ENCODE results near the gene AFF4. TPM values are rescaled to one million over a fixed set of nuclear protein-coding genes. Genes with fewer than 3 reads are reported as not detected.
A peak's percentile ranks its signal among the peaks of the same experiment; 100 is the strongest.

AFF4 gene
- total and polyA plus RNA-seq, 2 of the 4 experiments (the other 2 are of a cell fraction): 27.3 to 57.2 TPM

GRCh38 chr5:132827943-132828673 lies 135.3 kb downstream of the AFF4 start:
- H3K4ac ChIP-seq (ENCODE audit: low read depth, low read length): no peak overlapping the region
- no peak overlapping the region for H2AFZ ChIP-seq (replicated peaks; ENCODE audit: low read length, poor library complexity)
- H3K9me3 ChIP-seq (ENCODE audit: control insufficient read depth, insufficient read depth, low read length): no peaks in the 10 kb centered on the region
- no peak overlapping the region for H2BK20ac ChIP-seq (ENCODE audit: low read depth, low read length)
- peaks cover 4% of the 10 kb centered on the region; the same call in 1 of the 2 replicates for H3K9me1 ChIP-seq (ENCODE audit: insufficient read depth, low read length)
- no peak overlapping the region for H4K91ac ChIP-seq (ENCODE audit: insufficient read depth, low read depth, low read length)
- H3K79me1 ChIP-seq (ENCODE audit: low read depth in 1 of 2, low read length in 2 of 2): peaks cover 13 to 32% of the 10 kb centered on the region in 2 experiments; a peak in 3 of 4 replicates
- no peak overlapping the region for H3K27ac ChIP-seq (ENCODE audit: insufficient read depth, low read length)
- DNase-seq (no peak), ATAC-seq (ENCODE audit: low read depth) (no peak)
- no peaks in the 10 kb centered on the region for H4K20me1 ChIP-seq (ENCODE audit: insufficient read depth, low read length)
- CTCF ChIA-PET: interaction anchor here (0.6 to 1.7 kb wide), 4 partner anchors 8 to 459 kb away, joined by 3 to 5 read pairs (median 4); no protein-coding TSS in a partner anchor
- no peak overlapping the region for H3K9ac ChIP-seq (ENCODE audit: low read depth, low read length)
- no peaks in the 10 kb centered on the region for H3K27me3 ChIP-seq (ENCODE audit: control insufficient read depth, insufficient read depth, low read length)
- H3K18ac ChIP-seq (ENCODE audit: low read depth, low read length): no peak overlapping the region
- dilution Hi-C loops (cut with HindIII; ENCODE audit: low sequenced_read_pairs, unreplicated experiment) (no loop called here), intact Hi-C loops (cut with micrococcal nuclease) (no loop called here), in situ Hi-C loops (cut with MboI; ENCODE audit: low sequenced_read_pairs) (no loop called here)
- H3K56ac ChIP-seq (ENCODE audit: extremely low read depth, insufficient read depth, low read length): no peak overlapping the region
- peak overlapping the region; percentile 44; the same call in 1 of the 2 replicates for H3K23ac ChIP-seq (ENCODE audit: low read depth, low read length)
- H3K36me3 ChIP-seq (ENCODE audit: control insufficient read depth, insufficient read depth, low read length): peaks cover 6% of the 10 kb centered on the region; the same call in 1 of the 2 replicates
- POLR2A ChIA-PET (ENCODE audit: unreplicated experiment): interaction anchor here (0.6 kb wide), 1 partner anchor 8 kb away, joined by 10 read pairs; no protein-coding TSS in a partner anchor
- no peak overlapping the region for H2BK5ac ChIP-seq (ENCODE audit: low read depth, low read length, poor library complexity, severe bottlenecking)
- TF ChIP-seq ELK1 (IDR thresholded peaks at IDR 0.05; ENCODE audit: borderline replicate concordance, low read depth, low read length): no peak
- no peak for TF ChIP-seq RFX5 (IDR thresholded peaks at IDR 0.05; ENCODE audit: low read depth, low read length)
- no peak for TF ChIP-seq SMC3 (IDR thresholded peaks at IDR 0.05; ENCODE audit: low read depth, low read length)
- TF ChIP-seq RAD21 (IDR thresholded peaks at IDR 0.05; ENCODE audit: low read length): no peak
- no peak for TF ChIP-seq NFE2L2 (IDR thresholded peaks at IDR 0.05; ENCODE audit: low read depth, low read length)
- no peak overlapping the region for H2BK120ac ChIP-seq (ENCODE audit: low read depth, low read length)
- no peak overlapping the region for H4K5ac ChIP-seq (ENCODE audit: low read depth, low read length)
- H2AK5ac ChIP-seq (ENCODE audit: low read depth, low read length): peak overlapping the region; percentile 46; the same call in 1 of the 2 replicates
- H2BK15ac ChIP-seq (ENCODE audit: low read depth, low read length): no peak overlapping the region
- H3K14ac ChIP-seq (replicated peaks; ENCODE audit: low read depth, low read length): no peak overlapping the region
- no peak overlapping the region for H3K4me2 ChIP-seq (ENCODE audit: low read depth, low read length)
- peak overlapping the region; percentile 76 for H2AK9ac ChIP-seq (replicated peaks; ENCODE audit: low read depth, low read length, poor library complexity)
- no TSS peak for BruUV-seq (replicated peaks)
- no CpG with 5 or more reads among the region's 4 CpGs for WGBS, 2 experiments (ENCODE audit: extremely low coverage in 2 of 2, insufficient read length in 1 of 2)
- H3K4me3 ChIP-seq (ENCODE audit: insufficient read depth, low read depth, low read length): no peak overlapping the region
- H3K4me1 ChIP-seq (ENCODE audit: control insufficient read depth, insufficient read depth, low read length): peaks cover 4% of the 10 kb centered on the region; the same call in 1 of the 2 replicates
- H4K8ac ChIP-seq (ENCODE audit: low read depth in 2 of 2, low read length in 2 of 2): no peak overlapping the region
